K562 (cell line): ENCODE results near the gene LILRB3. TPM values are rescaled to one million over a fixed set of nuclear protein-coding genes. Genes with fewer than 3 reads are reported as not detected.
A peak's percentile ranks its signal among the peaks of the same experiment; 100 is the strongest.

Source experiments
- BRCA1 ChIP-seq, 2 experiments: fragments of 450-650 bp in 1 of 2; sonication (generic) in 1 of 2; formaldehyde crosslinking in 1 of 2; IDR thresholded peaks; 2 replicates each; pipeline versions ENCODE4 v1.5.0 to v1.6.1; 2017 to 2020; ENCODE audit warnings: mild to moderate bottlenecking in 1 of 2, missing genetic modification reagents in 1 of 2
- CCAR2 ChIP-seq: fragments of 200-400 bp; formaldehyde crosslinking; IDR thresholded peaks from 2 replicates; pipeline ENCODE4 v1.6.1; 2017; ENCODE audit warnings: mild to moderate bottlenecking, low read depth, low read length
- GATAD2B ChIP-seq: fragments of 450-650 bp; IDR thresholded peaks from 2 replicates; pipeline ENCODE4 v1.6.1; 2017; ENCODE audit warnings: mild to moderate bottlenecking, borderline replicate concordance
- HDAC8 ChIP-seq: fragments of 450-650 bp; IDR thresholded peaks from 2 replicates; pipeline ENCODE4 v1.6.1; 2016; ENCODE audit warnings: mild to moderate bottlenecking, missing genetic modification characterization, moderate library complexity, missing compliant biosample characterization
- NR1H2 ChIP-seq: sonication (generic); formaldehyde crosslinking; IDR thresholded peaks from 2 replicates; pipeline ENCODE4 v1.4.0; 2020; ENCODE audit warnings: mild to moderate bottlenecking, missing genetic modification reagents
- PHF20 ChIP-seq: fragments of 450-650 bp; IDR thresholded peaks from 2 replicates; pipeline ENCODE4 v1.6.1; 2018; ENCODE audit not compliant: partially characterized antibody
- ZNF133 ChIP-seq: fragments of 250-450 bp; sonication (Bioruptor Pico); IDR thresholded peaks from 2 replicates; pipeline ENCODE4 v1.4.0; 2020; ENCODE audit warnings: mild to moderate bottlenecking
- ZNF316 ChIP-seq: fragments of 450-650 bp; IDR thresholded peaks from 2 replicates; pipeline ENCODE4 v1.6.1; 2016
- polyA plus RNA-seq, 8 experiments: library from polyadenylated mRNA; depleted of rRNA in 4 of 8; stranded (reverse) in 5 of 8; unstranded in 3 of 8; fragments of >200 nt; fragmentation: Nextera tagmentation in 2 of 8; fragmentation: Illumina TruSeq in 1 of 8; extraction: Ambion mirVana in 2 of 8; extraction: Trizol in 1 of 8; gene quantifications; 2 replicates each; pipeline versions ENCODE4 v1.2.1 to v1.2.3, GENCODE V29; 2011 to 2014; ENCODE audit warnings: inconsistent platforms in 1 of 8, missing spikeins in 1 of 8
- total RNA-seq, 7 experiments: library from RNA; depleted of rRNA in 6 of 7; stranded (reverse); fragments of >200 nt in 6 of 7; fragmentation: Illumina TruSeq in 2 of 7; extraction: Trizol in 2 of 7; gene quantifications; 2 replicates each; pipeline versions ENCODE4 v1.2.1 to v1.2.3, GENCODE V29; 2011 to 2021; ENCODE audit warnings: low replicate concordance in 1 of 7
- TF ChIP-seq, protein P1 (sequence below): fragments of 450-650 bp; IDR thresholded peaks from 2 replicates; pipeline ENCODE4 v1.6.1; 2017; ENCODE audit warnings: antibody characterized with exemption, mild to moderate bottlenecking
- TF ChIP-seq, protein P2 (sequence below): fragments of 250-450 bp; sonication (Bioruptor Pico); IDR thresholded peaks from 2 replicates; pipeline ENCODE4 v1.4.0; 2020; ENCODE audit warnings: mild to moderate bottlenecking, moderate library complexity
- TF ChIP-seq, protein P3 (sequence below), 2 experiments: fragments of 200-800 bp in 1 of 2; sonication (Bioruptor generic) in 1 of 2; sonication (generic) in 1 of 2; formaldehyde crosslinking in 1 of 2; IDR thresholded peaks in 1 of 2; conservative IDR thresholded peaks in 1 of 2; 2 replicates each; pipeline versions ENCODE4 v1.5.0 to v1.6.1; 2016 to 2020; ENCODE audit warnings: missing compliant biosample characterization in 1 of 2, missing genetic modification characterization in 1 of 2, missing genetic modification reagents in 1 of 2
- TF ChIP-seq, protein P4 (sequence below), 2 experiments: IDR thresholded peaks in 1 of 2; conservative IDR thresholded peaks in 1 of 2; 2 replicates each; pipeline ENCODE4 v1.6.1; 2016; ENCODE audit warnings: low read depth in 2 of 2, mild to moderate bottlenecking in 1 of 2, missing compliant biosample characterization in 1 of 2, missing genetic modification characterization in 1 of 2, moderate library complexity in 1 of 2
- TF ChIP-seq, protein P5 (sequence below): fragments of 450-650 bp; IDR thresholded peaks from 2 replicates; pipeline ENCODE4 v1.6.1; 2016; ENCODE audit warnings: missing biosample characterization, missing genetic modification characterization

The LILRB3 gene
- total and polyA plus RNA-seq, 9 of the 15 experiments (the other 6 are each of a cell fraction or from before 2014, with no cell fraction given), result 0.01 to 0.09 TPM; not detected in 7

DNA sequence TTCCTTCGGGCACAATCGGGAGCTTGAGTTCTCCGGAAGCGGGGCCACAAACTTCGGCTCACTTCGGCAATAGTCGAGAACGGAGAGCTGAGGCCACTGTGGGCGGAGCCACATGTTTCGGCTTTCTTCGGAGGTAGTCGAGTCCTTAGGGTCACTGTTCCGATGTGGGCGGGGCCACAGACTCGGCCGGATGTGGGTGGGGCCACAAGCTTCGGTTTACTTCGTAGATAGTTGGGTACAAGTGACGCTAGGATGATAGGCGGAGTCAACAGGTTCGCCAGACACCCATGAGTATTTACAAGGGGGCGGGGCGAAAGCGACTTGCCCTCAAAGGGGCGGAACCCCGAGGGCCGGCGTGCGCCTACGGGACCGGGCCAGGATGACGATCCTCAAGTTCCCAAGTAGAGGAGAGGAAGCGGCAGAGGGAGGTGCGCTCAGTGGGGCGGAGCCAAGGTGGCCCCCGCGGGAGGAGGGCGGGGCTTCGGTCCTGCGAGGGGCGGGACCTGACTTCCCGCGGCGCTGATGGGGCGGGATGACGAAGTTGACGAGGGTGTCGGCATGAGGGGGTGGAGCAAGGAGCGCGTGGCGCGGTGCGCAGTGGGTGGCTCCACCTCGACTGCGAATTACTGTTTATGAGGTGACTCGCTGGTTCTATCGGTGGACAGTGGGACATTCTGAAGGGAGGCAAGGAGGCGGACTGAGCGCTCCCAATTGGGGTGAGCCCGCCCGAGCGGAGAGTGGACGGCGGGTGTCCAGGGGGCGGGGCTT, 32.9 kb downstream of the LILRB3 start (continued):
- TF ChIP-seq, protein P1, sequence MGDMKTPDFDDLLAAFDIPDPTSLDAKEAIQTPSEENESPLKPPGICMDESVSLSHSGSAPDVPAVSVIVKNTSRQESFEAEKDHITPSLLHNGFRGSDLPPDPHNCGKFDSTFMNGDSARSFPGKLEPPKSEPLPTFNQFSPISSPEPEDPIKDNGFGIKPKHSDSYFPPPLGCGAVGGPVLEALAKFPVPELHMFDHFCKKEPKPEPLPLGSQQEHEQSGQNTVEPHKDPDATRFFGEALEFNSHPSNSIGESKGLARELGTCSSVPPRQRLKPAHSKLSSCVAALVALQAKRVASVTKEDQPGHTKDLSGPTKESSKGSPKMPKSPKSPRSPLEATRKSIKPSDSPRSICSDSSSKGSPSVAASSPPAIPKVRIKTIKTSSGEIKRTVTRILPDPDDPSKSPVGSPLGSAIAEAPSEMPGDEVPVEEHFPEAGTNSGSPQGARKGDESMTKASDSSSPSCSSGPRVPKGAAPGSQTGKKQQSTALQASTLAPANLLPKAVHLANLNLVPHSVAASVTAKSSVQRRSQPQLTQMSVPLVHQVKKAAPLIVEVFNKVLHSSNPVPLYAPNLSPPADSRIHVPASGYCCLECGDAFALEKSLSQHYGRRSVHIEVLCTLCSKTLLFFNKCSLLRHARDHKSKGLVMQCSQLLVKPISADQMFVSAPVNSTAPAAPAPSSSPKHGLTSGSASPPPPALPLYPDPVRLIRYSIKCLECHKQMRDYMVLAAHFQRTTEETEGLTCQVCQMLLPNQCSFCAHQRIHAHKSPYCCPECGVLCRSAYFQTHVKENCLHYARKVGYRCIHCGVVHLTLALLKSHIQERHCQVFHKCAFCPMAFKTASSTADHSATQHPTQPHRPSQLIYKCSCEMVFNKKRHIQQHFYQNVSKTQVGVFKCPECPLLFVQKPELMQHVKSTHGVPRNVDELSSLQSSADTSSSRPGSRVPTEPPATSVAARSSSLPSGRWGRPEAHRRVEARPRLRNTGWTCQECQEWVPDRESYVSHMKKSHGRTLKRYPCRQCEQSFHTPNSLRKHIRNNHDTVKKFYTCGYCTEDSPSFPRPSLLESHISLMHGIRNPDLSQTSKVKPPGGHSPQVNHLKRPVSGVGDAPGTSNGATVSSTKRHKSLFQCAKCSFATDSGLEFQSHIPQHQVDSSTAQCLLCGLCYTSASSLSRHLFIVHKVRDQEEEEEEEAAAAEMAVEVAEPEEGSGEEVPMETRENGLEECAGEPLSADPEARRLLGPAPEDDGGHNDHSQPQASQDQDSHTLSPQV, result no peak
- peak; percentile 49; the same call in 1 of the 2 replicates for TF ChIP-seq ZNF316
- no peak for TF ChIP-seq BRCA1 (IDR thresholded peaks at IDR 0.05)
- TF ChIP-seq BRCA1 (CRISPR knock-in tag; IDR thresholded peaks at IDR 0.05), result no peak
- TF ChIP-seq ZNF133 (CRISPR knock-in tag), result no peak
- TF ChIP-seq PHF20, result no peak
- TF ChIP-seq, protein P2, sequence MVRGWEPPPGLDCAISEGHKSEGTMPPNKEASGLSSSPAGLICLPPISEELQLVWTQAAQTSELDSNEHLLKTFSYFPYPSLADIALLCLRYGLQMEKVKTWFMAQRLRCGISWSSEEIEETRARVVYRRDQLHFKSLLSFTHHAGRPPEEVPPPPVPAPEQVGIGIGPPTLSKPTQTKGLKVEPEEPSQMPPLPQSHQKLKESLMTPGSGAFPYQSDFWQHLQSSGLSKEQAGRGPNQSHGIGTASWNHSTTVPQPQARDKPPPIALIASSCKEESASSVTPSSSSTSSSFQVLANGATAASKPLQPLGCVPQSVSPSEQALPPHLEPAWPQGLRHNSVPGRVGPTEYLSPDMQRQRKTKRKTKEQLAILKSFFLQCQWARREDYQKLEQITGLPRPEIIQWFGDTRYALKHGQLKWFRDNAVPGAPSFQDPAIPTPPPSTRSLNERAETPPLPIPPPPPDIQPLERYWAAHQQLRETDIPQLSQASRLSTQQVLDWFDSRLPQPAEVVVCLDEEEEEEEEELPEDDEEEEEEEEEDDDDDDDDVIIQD (CRISPR knock-in tag), result no peak
- no peak for TF ChIP-seq HDAC8 (tag)
- TF ChIP-seq, protein P3, sequence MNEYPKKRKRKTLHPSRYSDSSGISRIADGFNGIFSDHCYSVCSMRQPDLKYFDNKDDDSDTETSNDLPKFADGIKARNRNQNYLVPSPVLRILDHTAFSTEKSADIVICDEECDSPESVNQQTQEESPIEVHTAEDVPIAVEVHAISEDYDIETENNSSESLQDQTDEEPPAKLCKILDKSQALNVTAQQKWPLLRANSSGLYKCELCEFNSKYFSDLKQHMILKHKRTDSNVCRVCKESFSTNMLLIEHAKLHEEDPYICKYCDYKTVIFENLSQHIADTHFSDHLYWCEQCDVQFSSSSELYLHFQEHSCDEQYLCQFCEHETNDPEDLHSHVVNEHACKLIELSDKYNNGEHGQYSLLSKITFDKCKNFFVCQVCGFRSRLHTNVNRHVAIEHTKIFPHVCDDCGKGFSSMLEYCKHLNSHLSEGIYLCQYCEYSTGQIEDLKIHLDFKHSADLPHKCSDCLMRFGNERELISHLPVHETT (CRISPR knock-in tag; conservative IDR thresholded peaks at IDR 0.05 in 1 of 2, IDR thresholded peaks at IDR 0.05 in 1 of 2), result no peak; a peak in 1 of 4 replicates
- no peak for TF ChIP-seq GATAD2B
- no peak for TF ChIP-seq CCAR2
- TF ChIP-seq NR1H2 (CRISPR knock-in tag), result no peak
- TF ChIP-seq, protein P4, sequence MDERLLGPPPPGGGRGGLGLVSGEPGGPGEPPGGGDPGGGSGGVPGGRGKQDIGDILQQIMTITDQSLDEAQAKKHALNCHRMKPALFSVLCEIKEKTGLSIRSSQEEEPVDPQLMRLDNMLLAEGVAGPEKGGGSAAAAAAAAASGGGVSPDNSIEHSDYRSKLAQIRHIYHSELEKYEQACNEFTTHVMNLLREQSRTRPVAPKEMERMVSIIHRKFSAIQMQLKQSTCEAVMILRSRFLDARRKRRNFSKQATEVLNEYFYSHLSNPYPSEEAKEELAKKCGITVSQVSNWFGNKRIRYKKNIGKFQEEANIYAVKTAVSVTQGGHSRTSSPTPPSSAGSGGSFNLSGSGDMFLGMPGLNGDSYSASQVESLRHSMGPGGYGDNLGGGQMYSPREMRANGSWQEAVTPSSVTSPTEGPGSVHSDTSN (CRISPR knock-in tag; IDR thresholded peaks at IDR 0.05; ENCODE audit: low read depth), result no peak
- TF ChIP-seq, protein P4 (tag; conservative IDR thresholded peaks at IDR 0.05; ENCODE audit: low read depth), result no peak
- TF ChIP-seq, protein P5, sequence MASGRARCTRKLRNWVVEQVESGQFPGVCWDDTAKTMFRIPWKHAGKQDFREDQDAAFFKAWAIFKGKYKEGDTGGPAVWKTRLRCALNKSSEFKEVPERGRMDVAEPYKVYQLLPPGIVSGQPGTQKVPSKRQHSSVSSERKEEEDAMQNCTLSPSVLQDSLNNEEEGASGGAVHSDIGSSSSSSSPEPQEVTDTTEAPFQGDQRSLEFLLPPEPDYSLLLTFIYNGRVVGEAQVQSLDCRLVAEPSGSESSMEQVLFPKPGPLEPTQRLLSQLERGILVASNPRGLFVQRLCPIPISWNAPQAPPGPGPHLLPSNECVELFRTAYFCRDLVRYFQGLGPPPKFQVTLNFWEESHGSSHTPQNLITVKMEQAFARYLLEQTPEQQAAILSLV (tag), result no peak
